HG03439 (cell line): ENCODE data around the gene BAIAP2L1.
"Not testable (repeated sequence)": the region's sequence is repeated elsewhere in the genome, so short reads cannot be mapped to it uniquely, and the experiment has no call there.

Experiments
- ATAC-seq: cut with Tn5 transposase; IDR thresholded peaks from one replicate; pipeline ENCODE4 v1.9.1; 2021; ENCODE audit warnings: mild to moderate bottlenecking, moderate library complexity; ENCODE audit not compliant: unreplicated experiment

Gene BAIAP2L1

DNA sequence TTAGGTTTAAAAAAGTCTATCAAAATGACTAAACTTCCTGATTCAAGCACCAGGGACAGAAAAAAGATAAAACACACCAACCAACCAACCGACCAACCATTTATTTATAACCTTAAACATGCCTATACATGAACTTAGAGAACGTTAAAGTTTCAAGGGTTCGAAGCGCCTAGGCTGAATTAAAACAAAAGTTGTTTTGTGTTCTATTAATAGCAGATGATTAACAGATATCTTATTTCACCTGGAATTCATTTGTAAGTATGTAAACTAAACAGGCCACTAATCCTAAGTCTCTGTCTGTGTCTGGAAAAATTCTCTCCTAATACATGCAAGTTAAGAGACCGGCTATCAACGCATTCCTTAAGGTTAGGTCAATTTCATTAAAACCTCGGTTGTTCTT is 1.4 kb downstream of the BAIAP2L1 start:
- no peak for ATAC-seq

DNA sequence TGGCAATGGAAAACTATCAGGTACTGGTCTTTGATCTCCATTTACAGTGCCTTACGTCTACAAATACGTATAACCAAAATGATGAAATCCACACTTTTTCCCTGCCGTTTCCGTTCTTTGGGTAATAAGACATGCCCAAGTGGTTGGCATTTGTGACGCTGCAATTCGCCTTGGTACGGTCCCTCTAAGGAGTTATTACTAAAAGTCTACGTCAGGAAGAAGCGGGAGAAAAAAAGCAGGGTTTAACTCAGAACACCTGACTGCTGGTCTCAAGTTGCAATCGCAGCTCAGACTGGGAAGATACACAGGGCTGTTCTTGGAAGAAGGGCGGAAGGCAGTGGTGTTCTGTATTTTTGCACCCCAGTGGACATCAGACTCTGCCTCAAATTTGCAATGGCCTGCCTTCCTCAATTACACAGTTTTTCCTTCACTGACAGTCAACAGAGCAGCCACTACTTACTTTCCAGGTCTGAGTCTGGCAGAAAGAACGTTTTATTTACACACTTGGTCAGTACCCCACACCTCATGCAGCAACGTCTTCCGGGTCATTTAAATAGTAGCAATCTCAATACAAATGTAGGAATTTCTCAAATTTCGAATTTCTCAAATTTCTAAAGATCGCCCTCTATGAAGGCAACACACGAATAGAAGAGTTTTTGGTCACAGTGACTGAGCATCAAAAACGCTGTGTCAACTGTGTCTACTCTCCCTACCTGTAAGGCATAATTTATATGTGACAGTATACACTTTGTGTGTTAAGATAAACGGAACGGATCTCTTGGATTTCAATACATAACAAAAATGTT is 2.1 kb downstream of the BAIAP2L1 start:
- ATAC-seq: no peak

DNA sequence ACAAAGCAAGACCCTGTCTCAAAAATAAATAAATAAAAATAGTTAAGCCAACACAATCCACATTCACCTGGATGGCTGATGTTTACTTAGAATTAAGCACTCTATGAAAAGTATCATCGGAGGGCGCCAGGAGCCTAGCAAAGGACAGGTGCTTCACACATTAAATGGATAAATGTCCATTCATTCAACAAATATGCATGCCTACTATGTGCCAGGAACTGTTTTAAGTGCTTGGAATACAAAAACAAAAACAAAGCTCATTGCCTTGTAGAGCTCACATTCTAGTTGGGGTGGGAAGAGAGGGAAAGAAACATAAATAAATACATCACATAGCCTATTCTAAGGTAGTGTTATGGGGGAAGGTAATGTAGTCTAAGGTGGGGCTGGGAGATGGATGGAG is 4.1 kb downstream of the BAIAP2L1 start:
- no peak for ATAC-seq

DNA sequence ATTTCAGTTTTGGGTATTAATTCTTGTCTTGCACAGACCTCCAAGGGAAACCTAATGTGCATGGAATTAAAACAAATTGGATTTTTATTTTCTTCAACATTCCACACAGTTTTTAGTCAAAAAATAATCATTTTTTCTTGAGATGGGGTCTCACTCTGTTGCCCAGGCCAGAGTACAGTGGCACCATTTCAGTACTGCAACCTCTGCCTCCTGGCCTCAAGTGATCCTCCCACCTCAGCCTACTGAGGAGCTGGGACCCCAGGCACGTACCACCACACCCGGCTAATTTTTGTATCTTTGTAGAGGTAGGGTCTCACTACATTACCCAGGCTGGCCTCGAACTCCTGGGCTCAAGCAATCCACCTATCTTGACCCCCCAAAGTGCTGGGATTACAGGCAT is 4.9 kb downstream of the BAIAP2L1 start:
- ATAC-seq: no peak

DNA sequence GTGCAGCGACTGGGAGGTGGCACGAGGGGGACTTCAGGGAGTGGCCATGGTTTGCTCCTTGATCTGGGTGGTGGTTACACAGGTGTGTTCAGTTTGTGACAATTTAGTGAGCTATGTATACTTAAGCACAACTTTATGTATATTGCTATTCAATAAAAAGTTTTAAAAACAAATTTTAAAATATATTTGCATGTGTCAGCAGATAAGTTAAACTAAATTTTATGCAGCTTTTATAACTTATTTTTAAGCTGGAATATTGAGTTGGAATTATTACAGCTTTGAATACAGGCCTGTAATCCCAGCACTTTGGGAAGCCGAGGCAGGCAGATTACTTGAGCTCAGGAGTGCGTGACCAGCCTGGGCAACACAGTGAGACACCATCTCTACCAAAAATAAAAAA is 5.4 kb downstream of the BAIAP2L1 start:
- ATAC-seq: no peak

DNA sequence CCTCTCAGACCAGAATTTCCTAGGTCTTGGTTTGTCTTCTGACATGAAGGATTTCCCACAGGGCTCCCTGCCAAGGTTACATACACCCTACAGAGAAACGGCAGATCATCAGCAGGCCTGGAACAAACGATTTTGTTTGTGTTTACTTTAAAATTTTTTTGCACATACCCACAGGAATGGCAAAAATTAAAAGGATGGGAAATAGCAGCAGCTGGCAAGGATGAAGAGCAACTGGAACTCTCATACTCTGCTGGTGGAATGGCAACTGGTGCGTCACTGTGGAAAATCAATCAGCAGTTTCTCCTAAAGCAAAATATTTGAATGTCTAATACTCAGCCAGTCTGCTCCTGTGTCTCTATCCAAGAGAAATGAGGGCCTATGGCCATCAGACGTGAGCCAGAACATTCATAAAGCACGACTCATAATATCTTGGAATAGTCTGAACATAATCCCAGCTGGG is 6.5 kb downstream of the BAIAP2L1 start:
- ATAC-seq: no peak

DNA sequence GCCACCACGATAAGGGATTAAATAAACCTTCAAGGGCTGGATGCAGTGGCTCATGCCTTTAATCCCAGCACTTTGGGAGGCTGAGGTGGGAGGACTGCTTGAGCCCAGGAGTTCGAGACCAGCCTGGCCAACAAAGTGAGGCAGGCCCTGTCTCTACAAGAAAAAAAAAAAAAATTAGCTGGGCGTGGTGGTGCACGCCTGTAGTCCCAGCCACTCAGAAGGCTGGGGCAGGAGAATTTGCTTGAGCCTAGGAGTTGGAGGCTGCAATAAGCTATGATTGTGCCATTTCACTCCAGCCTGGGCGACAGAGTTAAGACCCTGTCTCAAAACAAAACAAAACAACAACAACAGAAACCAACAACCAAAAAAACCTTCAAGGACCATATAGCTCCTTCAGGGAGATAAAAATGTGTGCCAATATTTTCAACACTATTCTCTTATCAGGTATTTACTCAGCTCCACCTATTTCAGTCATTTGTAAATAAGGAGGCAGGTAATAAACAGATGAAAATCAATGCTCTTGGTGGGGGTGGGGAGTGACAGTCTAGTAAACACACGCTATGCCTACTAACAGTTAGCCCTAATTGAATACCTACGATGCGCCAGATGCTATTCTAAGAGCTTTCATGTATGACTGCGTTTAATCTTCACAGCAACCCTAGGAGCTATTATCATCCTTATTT is 13.2 kb downstream of the BAIAP2L1 start:
- ATAC-seq: no peak

DNA sequence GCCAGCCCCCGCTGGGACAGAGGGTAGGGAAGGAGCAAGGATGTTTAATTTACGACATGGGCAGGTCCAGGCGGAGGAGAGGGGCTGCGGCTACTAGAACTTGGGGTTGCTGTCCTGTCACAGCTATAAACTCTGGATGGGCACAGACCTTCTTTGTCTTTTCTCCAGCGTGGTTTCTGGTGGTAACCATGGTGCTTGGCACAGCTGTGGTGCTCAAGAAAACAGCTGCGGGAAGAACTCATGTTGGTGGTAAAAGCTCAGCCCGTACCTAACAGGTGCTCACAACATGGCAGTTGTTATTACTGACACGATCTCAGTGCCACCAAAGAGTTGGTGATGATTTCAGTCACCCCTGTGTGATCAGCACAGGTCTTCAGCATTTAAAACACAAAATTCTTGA is 13.8 kb downstream of the BAIAP2L1 start:
- ATAC-seq: no peak

DNA sequence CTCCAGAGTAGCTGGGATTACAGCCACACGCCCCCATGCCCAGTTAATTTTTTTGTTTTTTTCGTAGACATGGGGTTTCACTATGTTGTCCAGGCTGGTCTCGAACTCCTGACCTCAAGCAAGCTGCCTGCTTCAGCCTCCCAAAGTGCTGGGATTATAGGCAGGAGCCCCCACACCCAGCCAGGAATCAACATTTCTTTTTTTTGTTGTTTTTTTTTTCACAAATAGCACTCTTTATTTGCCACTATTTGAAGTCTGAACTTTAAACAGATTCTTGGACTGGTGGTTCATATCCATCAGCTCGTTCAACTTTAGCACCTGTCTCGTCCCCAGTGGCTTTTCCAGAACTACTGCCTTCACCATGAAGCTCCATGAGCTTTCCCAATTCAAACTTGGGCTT is 15.4 kb downstream of the BAIAP2L1 start:
- not testable (repeated sequence) for ATAC-seq

DNA sequence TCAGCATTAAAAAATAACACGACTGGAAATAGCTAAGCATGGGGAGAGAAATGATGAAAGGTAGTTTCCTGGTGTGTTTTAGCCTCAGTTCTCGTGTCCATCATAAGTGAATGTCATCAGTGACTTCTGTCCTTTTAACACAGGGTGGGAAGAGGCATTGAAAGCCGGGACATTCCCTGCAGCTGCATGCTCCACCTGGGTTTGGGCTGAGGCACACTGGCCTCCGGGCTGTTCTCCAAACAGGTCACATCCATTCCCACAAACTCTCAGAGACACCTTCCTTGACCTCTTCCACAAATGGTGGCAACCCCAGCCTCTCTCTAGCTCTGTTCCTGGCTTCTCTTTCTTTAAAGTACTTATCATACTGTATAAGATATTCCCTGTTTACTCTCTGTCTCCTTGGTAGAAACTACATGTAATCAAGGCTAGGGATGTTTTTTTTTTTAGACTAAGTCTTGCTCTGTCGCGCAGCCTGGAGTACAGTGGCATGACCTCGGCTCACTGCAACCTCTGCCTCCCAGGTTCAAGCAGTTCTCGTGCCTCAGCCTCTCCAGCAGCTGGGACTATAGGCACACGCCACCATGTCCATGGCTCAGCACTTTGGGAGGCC is 22.6 kb downstream of the BAIAP2L1 start:
- no peak for ATAC-seq

DNA sequence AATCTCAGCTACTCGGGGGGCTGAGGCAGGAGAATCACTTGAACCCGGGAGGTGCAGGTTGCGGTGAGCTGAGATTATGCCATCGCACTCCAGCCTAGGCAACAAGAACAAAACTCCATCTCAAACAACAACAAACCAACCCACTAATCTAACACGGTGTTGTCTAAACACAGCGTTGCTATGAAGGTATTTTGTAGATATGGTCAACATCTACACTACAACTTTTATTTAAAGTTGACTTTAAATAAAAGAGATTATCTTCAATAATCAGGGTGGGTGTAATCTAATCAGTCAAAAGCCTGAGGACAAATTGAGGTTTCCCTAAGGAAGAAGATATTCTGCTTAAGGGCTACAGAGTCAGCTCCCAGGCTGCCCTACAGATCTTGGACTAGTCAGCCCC is 24.2 kb downstream of the BAIAP2L1 start:
- ATAC-seq: no peak

DNA sequence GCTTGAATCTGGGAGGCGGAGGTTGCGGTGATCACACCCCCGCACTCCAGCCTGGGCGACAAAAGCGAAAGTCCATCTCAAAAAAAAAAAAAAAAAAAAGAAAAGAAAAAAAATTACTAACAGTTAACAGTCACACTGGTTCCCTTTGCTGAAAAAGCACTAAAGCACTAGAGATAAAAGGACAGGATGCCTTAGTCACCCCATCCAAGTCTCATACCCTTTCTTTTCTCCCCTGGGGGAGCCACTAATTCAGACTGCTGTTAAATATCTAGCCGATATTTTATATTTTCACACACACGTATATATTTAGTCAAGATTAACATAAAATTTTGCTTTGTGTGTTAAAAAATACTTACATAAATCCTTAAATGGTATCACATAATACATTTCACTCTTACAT is 25.2 kb downstream of the BAIAP2L1 start:
- no peak for ATAC-seq

DNA sequence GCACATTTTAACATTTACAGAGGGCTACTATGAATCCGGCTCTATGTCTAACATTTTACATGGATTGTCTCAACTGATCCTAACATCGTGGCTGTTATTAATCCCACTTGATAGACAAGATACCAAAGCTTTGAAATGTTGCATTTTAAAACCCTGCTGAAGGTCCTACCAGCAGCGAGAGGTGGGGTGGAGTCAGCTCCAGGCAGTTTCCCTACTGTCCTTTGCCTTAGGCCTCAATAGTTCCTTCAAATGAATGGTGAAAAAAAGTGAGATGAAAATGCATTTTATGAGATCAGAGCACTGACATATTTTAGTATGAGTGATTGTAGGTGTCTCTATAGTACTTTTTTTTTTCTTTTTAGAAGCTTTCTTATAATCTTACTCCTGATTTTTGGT is 26.6 kb downstream of the BAIAP2L1 start:
- ATAC-seq: no peak

DNA sequence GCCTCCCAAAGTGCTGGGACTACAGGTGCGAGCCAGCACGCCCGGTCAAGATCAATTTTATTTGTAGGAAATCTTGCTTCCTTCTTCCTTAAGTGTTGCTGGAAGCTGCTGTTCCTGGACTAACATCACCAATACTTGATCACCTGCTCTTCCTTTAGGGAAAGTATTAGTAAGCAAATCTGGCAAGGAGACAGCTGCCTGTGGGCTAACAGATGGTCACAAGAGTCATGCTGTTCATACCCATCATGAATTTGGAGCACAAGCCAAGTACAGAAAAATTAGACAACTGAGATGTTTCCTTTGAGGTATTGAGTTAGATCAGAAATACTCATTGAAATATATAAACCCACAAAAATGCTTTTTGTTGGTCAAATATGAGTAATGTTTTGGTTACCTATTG is 27.9 kb downstream of the BAIAP2L1 start:
- no peak for ATAC-seq

DNA sequence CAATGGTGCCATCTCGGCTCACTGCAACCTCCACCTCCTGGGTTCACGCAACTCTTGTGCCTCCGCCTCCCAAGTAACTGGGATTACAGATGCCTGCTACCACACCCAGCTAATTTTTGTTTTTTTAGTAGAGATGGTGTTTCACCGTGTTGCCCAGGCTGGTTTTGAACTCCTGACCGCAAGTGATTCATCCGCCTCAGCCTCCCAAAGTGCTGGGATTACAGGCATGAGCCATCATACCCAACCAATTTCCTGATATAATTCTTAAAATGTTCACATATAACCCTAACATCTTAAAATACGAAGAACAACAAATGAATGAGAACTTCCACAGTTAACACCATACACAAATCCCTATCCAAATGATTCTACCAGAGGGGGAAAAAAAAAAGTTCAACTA is 31.2 kb downstream of the BAIAP2L1 start:
- ATAC-seq: no peak

DNA sequence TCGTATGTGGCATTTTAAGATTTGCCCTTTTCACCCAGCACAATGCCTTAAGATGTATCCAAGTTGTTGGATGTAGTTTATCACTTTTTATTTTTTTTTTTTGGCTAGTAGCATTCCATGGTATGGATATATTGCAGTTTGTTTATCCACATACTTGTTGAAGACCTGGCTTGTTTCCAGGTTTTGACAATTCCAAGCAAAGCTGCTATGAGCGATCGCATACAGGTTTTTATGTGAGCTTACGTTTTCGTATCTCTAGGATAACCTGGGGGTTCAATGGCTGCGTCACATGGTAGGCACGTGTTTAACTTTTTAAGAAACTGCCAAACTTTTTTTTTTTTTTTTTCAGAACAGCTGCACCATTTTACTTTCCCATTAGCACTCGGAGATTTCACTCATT is 32.2 kb downstream of the BAIAP2L1 start:
- ATAC-seq: no peak

DNA sequence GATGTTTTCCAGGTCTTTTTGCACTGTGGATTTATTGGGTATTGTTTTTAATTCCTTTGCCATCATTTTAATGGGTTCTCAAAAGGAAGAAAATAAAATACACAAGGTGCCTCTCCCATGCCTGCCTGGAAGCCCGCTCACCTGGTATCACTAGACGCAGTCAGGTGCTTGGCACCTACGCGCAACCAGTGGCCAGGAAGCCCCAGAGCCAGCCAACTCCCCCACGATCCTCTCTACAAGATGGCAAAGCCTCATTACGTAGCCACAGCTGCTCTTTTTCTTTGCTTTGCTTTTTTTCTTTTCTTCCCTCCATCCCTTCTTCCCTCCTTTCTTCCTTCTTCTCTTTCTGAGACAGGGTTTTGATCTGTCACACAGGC is 34.3 kb downstream of the BAIAP2L1 start:
- ATAC-seq: no peak

DNA sequence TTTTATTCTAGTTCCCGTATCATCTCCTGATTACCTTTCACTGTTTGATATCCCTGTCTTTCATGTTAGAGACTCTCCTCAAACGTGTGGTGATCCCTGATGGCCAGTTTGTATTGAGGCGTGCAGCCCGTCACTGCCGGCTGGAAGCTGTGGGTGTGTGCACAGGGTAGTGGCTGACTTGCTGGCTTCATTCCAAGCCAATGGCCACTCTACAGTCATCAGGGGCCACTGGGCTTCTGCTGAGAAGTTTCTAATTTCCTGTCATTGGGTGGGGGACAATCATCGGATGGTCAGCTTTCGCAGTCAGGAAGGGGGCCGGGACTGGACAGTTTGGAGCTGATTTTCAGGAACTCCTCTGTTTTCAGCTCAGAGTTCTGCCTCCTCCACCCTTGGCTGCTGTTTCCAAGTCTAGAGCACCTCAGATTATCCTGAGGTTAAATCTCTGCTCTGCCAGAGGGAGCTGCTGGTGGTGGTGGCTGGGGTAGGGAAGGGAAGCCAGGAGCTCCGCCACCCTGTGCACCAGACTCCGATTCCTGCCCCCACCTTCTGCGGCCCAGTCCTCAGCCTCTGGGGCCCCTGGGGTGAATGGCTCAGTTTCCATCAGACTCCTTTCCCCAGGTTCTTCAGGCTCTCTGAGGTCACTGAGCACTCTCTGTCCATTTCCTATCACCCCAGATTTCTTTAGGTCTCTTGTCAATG is 34.9 kb downstream of the BAIAP2L1 start:
- no peak for ATAC-seq

DNA sequence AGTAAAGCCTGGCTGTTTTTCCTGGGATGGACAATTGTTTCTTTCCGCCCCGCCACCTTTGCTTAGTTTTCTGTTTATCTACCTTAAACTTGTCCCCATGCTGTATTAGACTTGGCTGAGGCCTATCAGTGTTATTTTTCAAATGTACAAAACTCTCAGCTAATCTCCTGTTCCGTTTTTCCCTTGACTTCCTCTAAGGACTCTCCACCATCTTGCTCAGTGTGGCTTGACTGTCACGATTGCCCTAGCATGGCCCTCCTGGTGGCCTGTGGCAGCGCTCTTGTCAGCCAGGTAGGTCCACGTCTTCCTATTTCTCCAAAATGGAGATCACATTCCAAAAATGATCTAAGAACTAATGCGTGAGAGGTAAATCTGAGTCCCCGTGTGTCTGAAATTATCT is 36.7 kb downstream of the BAIAP2L1 start:
- ATAC-seq: no peak

DNA sequence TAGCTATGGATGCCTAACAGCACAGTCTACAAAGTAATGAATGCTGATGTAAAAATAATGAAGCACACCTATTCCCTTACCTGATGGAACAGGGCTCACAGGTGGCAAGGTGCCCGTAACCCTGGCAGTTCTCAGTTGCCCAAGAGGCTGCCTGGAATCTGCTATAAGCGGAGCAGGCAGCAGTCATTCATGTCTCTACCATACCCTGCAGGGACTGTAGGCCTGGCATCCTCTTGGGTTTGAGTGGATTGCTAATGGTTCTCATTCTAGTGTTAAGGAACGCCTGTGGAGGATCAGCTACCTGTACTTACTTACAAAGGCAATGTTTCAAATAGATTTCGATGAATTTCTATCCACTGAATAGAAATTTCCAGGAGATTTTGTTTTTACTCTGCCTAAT is 38.4 kb downstream of the BAIAP2L1 start:
- no peak for ATAC-seq
